GM18870 (cell line): ENCODE data around the gene CNST.
"Not testable (repeated sequence)": the region's sequence is repeated elsewhere in the genome, so short reads cannot be mapped to it uniquely, and the experiment has no call there.

Source experiments
- ATAC-seq: cut with Tn5 transposase; IDR thresholded peaks from one replicate; pipeline ENCODE4 v1.9.1; 2021; ENCODE audit warnings: moderate library complexity; ENCODE audit not compliant: unreplicated experiment

CNST gene

DNA sequence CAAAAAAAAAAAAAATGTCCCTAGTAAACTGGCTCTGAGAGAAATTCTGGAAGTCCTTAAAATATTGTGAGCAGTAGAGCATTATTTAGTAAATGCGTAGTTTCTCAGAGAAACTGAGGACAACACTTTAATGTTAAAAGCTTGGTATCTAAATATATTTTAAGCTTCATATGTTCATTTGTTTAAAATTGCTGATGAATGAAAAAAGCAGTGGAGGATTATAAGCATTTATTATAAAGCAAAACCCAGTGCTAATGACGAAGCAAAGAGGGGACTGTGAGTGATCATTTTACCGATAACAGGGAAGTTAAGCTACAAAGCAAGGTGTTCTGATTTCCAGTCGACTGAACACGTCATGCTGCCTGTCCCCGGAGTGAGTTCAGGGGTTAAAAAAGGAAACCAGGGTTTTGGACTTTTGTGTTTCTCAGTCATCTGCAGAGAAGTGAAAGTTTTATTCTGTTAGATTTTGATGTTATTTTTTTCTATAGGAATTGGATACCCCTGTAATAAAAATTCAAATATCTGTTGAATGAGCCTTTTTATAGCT is 93.4 kb downstream of the CNST start:
- ATAC-seq = no peak

DNA sequence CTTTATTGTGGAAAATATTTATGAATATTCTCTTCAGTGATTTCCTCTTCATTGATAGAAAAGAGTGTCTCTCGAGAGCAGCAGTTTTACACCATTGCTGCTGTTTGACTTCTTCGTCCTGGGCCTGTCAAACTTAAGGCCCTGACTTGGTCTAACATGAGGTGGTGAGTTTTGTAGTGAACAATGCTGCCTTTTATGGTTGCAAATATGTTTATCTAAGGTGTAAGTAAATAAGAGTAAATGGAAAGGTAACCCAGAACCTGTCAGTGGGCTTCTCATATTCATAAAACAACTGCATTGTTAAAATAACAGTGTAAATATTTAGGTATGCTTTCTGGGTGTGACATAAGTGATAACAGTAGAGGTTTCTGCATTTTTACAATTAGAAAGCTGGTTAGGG is 95.2 kb downstream of the CNST start:
- no peak for ATAC-seq

DNA sequence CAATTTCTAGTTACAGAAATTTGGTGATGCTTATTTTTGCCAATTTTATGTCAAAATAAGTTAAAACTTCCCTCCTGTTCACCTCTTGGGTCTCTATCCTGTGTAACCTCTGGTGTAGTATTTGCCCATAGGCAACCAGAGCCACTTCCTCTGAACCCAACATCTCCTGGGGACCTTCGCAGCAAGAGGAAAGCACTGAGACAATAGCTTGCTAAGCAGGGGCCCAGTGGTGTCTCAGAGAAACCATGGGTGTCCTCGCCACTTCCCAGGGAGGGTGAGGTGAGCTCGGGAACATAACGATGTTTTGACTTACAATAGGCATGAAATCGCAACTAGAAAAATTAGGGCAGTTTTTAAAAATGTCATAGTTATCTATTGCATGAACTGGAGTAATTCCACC is 101.5 kb downstream of the CNST start:
- no peak for ATAC-seq

DNA sequence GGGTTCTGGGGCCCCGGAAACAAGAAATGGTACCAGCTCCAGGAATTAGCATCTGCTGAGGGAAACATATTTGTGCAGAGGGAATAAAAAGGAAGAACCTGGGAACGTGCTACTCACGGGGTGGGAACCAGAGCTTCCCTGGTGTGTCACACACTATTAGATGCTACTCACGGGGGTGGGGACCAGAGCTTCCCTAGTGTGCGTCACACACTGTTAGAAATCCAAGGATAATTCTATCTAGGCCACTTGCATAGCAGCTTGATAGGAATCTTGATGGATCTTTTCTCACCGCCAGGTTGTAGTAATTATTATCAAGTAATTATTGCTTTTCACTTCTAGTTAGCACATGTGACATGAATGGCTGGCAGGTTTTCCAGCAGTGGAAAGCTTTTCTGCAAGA is 103.4 kb downstream of the CNST start:
- no peak for ATAC-seq

DNA sequence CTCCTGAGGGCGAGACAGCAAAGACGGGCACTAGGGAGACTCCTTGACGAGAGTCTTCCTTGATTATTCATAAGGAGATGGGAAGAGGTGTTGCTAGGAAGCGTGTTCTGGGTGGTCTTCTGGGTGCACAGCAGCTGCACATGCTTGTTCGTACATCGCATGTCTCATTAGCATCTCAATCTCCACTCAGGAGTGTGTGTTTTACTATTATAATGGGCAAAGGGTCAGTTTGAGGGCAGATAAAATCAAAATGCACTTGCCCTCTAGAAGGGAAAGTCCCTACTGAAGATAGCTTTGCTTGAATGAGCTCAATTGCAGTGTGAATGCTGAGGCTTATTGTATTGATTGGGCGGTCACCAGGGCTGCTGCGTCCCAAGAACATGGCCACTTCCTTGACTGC is 107.8 kb downstream of the CNST start:
- ATAC-seq = no peak

DNA sequence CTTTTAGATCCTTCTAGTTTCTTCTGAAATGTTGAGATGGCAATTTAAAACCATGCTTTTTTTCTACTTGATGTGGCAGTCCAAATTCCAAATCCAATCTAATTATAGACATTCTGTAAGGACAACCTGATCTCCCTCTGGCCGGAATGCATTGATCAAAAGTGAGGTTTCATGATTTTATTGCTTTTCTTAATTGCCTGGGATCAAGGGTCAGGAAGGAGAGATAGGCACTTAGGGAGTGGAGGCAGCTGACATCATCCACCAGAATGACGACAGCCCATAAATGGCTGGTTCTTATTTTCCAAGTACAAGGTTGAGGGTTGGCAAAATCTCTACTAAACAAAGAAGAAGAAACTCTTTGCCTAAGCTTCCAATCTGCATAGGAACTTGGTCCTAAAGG is 111.6 kb downstream of the CNST start:
- ATAC-seq = no peak

DNA sequence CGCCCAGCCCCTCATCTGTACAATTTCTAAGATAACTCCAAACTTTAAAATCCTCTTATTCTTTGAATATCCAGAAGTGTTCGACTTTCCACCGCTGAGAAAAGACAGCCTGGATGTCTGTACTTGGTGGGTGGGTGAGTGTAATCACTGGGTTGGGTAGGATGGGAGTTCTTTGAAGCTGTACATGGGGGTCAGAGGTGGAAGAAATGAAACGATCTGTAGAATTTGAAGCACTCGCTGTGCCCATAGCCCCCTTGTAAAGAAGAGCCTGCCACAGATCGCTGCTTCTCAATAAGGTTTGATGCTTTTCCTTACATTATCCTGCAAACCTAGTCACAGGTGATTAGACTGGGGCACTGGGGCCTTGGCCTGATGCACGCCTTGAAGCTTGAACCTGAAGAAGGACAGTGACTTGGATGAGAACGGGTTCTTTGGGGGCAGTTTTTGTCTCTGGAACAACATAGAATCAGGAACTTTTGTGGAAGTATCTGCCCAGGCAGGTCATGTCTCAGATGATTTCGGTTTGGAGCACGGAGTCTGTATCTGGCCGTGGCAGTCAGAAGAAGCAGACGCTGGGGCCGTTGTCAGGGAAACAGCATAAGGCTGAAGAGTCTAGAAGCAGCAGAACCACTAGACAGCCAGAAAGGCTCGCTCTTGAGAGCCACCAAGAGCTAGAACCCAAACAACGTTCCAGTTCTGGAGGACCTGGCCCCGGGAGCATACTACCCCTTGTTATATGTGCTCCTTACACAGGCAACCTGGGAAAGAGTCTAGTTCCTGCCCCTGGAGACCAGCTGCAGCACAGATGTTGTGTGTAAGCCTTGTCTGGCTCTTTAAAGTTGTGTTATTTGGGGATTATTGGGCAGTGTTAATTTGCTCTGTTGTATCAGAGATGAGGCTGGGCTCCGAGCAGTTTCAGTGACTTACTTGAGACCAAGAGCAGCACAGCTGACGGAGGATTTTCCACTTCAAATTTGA is 112.8 kb downstream of the CNST start:
- no peak for ATAC-seq

DNA sequence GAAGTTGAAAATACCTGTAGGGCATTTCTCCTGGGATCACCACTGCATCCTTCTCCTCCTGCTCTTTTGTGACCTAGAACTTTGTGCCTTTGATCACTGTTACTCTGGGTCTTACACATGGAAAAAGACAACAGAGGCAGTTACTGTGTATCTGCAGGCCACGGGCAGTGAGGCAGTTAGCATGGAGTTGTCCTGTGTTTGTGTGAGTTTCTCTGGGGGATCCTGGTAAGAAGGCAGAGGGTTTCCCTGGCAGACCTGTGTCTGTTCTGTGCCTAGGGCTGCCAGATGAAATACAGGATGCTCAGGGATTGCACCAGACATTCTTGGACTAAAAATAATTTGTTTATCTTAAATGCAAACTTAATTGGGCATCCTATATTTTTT is 113.5 kb downstream of the CNST start:
- no peak for ATAC-seq

DNA sequence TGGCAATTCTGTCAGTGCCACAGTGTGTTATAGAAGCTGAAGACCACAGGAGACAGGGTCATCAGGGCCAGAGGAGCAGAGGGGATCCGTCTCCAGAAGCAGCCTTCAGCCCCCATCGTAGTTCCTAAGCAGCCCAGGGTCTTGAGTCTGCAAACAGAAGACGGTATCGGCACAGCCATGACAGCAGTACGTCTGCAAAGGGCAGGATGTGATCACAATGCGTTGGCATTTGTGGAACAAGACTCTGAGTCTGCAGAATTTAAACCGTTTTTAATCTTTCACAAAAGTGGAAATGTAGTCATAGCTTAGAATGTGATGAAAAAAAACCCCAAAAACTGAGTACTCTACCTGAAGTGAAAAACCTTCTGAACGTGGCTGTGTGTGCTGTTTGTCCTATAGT is 113.9 kb downstream of the CNST start:
- no peak for ATAC-seq

DNA sequence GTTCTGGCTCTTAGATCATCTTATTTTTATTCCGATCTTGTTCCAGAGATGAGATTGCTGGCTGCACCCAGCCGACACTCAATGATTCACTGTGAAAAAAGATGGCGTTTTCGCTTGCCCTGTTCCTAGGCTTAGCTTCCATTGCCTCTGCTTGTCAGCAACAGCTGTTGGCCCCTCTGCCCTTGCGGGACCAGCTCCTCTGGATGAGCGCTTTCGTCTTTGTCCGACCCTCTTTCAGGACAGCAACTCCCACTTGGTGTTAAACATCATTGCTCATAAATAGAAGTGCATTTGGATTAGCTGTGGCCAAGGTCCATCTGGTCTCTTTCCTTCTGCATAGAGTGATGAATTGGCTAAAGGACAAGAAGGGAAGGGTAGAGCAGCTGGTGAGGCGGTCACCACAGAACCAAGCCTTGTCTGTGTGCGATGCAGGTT is 114.5 kb downstream of the CNST start:
- ATAC-seq = no peak

DNA sequence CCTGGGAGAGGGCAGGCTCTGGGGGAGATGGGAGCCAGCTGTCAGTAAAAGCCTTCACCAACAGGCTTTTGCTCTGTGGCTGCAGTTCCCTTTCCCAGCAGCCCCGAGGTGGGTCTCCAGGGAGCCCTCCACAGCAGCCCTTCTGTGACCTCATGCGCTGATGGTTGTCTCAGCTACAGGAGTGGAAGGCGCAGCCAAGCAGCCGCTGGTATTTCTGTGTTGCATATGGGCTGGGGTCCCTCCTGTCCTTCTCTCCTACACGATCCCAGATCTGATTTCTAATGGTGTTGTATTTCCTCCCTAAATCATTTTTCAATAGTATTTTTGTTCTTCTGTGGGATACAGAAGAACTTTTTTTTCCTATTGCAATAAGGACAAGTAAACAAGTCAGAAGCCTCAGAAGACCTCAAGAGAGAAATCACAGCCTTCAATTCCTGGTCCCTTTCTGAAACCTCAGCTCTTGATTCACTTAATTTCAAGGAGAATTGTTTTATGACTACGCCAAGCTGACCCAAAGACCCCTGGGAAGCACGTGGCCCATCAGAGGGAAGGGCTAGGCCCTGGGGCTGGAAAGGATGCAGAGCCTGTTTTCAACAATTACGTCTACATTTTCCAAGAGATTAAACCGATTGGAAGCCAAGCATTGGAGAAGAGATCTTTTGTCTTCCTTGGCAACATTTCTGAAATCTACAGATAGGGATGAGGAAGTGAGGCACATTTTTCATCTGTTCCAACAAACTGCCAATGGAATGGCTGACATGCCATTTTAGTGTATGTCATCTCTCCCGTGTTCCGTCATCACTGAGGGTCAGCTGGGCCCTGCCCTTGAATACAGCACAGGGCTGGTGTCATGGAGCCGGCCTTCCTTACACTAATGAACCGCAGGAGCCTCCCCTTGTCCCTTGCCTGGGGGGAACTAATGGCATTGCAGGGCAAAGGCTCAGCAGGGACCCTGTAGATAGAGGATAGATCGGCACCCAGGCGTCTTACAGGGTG is 115.9 kb downstream of the CNST start:
- ATAC-seq = no peak

DNA sequence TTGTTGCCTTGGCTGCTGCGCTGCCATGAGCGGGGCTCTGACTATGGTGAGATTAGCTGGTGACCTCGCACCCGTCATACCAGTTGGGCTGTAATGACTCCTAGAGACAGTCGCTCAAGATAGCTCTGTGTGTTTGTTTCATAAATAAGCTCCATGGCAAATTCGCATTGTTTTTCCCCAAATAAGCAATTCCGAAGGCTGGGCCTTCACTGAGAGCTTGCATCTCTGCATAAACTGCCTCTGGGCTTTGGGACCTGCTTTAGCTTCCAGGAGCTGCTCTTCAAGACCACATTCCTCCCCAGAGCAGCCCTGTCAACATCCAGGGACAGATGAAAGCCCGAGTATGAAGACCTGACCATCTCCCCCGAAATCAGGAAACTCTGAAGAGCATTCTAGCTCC is 117.3 kb downstream of the CNST start:
- ATAC-seq = no peak

DNA sequence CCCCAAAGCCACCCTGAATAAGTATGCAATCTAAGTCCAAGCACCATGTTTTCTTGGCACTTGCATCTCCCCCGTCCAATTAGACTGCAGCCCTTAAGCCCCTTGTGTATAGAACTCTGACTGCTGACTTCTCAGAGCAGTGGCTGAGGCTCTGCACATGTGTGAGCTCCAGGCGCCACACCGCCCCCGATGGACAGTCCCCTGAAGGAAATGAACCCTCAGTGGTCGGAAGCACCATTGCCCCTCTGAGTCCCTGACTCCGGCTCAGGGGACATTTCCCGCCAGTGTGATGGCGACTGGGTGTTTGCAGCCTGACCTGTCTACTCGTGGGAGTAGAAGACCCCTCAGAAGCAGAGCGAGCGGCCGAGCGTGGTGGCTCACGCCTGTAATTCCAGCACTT is 120.7 kb downstream of the CNST start:
- no peak for ATAC-seq

DNA sequence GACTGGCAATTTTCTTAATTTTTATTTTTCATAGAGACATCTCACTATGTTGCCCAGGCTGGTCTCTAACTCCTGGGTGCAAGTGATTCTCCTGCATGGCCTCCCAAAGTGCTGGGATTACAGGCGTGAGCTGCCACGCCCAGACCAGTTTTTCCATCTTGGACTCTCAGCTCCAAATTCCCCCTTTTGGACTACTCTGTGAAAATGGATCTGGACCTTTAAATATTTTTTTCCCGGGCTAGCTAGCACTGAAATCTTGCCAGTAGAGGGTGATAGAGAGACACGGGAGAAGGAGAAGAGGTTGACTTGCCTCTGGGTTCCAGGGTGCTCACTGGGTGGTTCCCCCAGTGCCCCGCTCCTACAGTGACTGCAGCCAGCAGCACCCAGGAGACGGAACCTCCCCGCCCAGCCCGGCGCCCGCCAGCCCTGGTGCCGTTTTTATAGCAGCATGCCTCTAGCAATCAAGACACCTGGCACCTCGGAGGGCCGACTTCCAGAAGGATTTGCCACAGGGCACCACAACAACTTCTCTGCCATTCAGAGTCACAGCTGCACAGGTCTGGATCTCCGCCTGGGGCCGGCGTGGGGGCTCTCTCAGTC is 123.3 kb downstream of the CNST start:
- ATAC-seq = peak; percentile 89

DNA sequence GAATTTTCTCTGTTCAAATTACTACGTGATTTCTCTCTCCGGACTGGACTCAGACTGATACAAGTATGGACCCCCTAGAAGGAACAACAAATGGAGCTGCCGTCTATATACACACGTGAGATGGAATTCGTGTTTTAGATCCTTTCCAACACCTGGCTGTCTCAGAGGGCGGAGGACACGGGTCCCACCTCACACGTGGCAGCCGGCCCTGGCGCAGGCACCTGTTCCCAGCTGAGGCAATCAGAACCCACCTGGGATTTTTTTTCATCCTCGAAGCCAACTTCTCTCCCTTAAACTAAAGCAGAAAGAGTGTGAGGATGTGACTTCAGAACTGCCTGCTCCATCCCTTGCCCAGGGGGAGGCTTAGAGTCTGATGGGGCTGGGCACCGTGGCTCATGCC is 123.8 kb downstream of the CNST start:
- no peak for ATAC-seq

DNA sequence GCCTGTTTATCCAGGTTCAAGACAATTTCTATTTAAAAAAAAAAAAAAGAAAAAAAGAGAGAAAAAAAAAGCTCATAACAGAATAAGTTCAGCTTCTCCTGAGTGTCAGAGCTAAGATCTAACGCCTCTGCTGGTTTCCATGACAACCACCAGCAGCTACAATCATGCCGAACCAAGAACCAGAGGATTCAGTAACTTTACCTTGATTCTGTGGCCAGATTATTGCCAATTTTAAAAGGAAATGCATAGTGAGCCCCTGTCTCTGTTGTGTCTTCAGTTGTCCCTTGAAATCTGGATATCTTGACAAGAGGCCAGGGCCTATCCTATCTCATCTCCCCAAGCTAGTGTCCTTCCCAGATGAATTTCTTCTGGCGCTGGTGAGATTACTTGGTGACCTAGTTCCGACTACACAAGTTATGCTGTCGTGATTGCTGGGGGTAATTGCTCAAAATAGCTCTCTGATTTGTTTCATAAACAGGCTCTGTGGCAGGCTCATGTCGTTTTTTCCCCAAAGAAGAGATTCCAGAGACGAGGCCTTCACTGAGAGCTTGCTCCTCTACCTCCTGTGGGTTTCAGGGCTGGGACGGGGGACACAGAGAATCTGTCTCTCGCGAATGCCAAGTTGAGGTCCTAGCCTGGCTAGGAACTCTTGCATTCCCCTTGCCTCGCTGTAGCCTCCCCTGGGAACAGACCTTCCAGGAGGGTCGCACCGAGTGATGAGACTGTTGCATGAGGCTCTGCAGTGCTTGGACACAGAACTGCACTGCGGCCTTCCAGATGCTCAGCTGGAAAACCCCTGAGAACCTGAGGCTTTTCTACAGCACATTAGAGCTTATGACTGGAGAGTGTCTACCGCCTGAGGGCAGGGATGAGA is 125.6 kb downstream of the CNST start:
- no peak for ATAC-seq

DNA sequence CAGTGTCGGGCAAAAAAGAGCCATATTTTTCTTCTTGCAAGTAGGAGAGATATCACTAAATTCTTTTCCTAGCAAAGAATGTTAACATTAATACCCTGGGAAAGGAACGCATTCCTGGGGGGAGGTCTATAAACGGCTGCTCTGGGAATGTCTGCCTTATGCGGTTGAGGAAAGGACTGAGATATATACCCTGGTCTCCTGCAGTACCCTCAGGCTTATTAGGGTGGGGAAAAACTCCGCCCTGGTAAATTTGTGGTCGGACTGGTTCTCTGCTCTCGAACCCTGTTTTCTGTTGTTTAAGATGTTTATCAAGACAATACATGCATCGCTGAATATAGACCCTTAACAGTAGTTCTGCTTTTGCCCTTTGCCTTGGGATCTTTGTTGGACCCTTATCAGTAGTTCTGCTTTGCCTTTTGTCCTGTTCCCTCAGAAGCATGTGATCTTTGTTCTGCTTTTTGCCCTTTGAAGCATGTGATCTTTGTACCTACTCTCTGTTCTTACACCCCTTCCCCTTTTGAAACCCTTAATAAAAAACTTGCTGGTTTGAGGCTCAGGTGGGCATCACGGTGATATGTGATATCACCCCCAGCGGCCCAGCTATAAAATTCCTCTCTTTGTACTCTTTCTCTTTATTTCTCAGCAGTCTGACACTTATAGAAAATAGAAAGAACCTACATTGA is 128.1 kb downstream of the CNST start:
- ATAC-seq = not testable (repeated sequence)

DNA sequence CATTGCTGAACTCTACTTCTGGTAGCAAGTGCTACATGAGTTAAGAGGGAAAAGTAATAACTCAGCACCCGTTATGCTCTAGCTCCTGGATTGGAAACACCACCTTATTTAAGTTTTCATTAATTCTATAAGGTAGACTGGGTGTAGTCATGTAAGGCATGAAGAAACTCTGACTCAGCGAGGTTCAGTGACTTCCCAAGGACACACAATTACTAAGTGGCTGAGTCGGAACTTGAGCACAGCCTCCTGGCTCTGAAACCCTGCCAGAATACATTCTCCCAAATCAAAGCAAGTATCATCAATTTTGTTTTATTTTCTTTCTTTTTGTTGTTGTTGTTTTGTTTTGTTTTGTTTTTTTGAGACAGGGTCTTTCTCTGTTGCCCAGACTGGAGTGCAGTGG is 128.9 kb downstream of the CNST start:
- ATAC-seq = no peak

DNA sequence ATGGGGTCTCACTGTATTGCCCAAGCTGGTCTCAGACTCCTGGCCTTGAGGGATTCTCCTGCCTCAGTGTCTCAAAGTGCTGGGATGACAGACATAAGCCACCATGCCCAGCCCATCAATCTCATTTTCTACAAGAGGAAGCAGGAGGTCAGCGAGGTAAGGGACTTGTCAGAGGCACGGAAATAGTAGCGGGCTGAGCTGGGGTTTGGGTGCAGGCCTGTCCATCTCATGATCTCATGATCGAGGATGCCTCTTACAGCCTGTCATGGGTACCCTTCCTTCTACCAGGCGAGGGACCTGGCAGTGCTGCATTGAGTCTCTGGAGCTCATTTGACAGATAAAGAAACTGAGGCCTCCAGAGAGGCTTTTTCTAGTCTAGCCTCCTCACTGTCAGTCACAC is 129.4 kb downstream of the CNST start:
- no peak for ATAC-seq
